GM12873 (cell line): ENCODE data around the gene WDR35.

Source experiments
- CTCF ChIP-seq: IDR thresholded peaks from 2 replicates; pipeline ENCODE4 v1.5.1; 2012; ENCODE audit warnings: low read depth, mild to moderate bottlenecking, moderate library complexity, low read length, control low read depth; ENCODE audit not compliant: insufficient read depth; ENCODE audit errors: missing control alignments

WDR35 gene

GRCh38 chr2:19885791-19886190 lies 104.1 kb downstream of the WDR35 start:
- TF ChIP-seq CTCF, result no peak

GRCh38 chr2:19883971-19884720 lies 105.8 kb downstream of the WDR35 start:
- no peak for TF ChIP-seq CTCF

GRCh38 chr2:19883486-19883885 lies 106.4 kb downstream of the WDR35 start:
- no peak for TF ChIP-seq CTCF

- no peak for TF ChIP-seq CTCF
Observed at GRCh38 chr2:19882286-19882685, 107.6 kb downstream of the WDR35 start.

- no peak for TF ChIP-seq CTCF
Observed at GRCh38 chr2:19881908-19882265, 108.0 kb downstream of the WDR35 start.

- no peak for TF ChIP-seq CTCF
Observed at GRCh38 chr2:19881221-19881907, 108.5 kb downstream of the WDR35 start.

GRCh38 chr2:19879120-19879519 lies 110.8 kb downstream of the WDR35 start:
- TF ChIP-seq CTCF, result no peak
